Caco-2 (cell line): ENCODE measurements around the gene CACNA1C. TPM values are rescaled to one million over a fixed set of nuclear protein-coding genes. Genes with fewer than 3 reads are reported as not detected.

Experiments used
- BruUV-seq: library from RNA; stranded (reverse); fragments of 400-500 nt; replicated peaks from 2 replicates; lab custom pipeline; 2021; lab: Mats Ljungman, UMichigan
- CTCF ChIA-PET: fragments of 300-600 bp; sonication (Branson Sonifier 250); formaldehyde crosslinking; loops from one replicate; lab custom pipeline; 2022; ENCODE audit warnings: antibody characterized with exemption; lab: Charles Lee
- POLR2A ChIA-PET: fragments of 300-600 bp; sonication (Branson Sonifier 250); formaldehyde crosslinking; loops from one replicate; lab custom pipeline; 2022; ENCODE audit warnings: antibody characterized with exemption; lab: Charles Lee
- DNase-seq, 2 experiments: peaks; one replicate each; pipeline versions ENCODE4 v3.0.0 to v3.0.0-alpha.2; 2020 to 2022
- H3K27me3 ChIP-seq: replicated peaks from 2 replicates; pipeline ENCODE4 v1.6.0; 2011; ENCODE audit warnings: low read length; ENCODE audit not compliant: control insufficient read depth, insufficient read depth
- H3K36me3 ChIP-seq: 2 replicates; pipeline ENCODE4 v1.5.1; 2011; ENCODE audit warnings: low read length; ENCODE audit not compliant: control insufficient read depth, insufficient read depth
- H3K4me1 ChIP-seq: fragments of 250-450 bp; sonication (Bioruptor Pico); 2 replicates; pipeline ENCODE4 v1.5.1; 2020; ENCODE audit warnings: mild to moderate bottlenecking
- H3K4me3 ChIP-seq: 2 replicates; pipeline ENCODE4 v1.5.1; 2011; ENCODE audit warnings: low read depth, mild to moderate bottlenecking, control low read depth, low read length
- H3K9me3 ChIP-seq: fragments of 250-450 bp; sonication (Bioruptor Pico); 2 replicates; pipeline ENCODE4 v1.5.1; 2020; ENCODE audit warnings: mild to moderate bottlenecking, moderate library complexity
- H3K27ac Mint-ChIP-seq: one replicate; pipeline ENCODE4 v1.8.0; 2022; ENCODE audit warnings: mixed read lengths; ENCODE audit not compliant: unreplicated experiment
- H3K27me3 Mint-ChIP-seq: one replicate; pipeline ENCODE4 v1.8.0; 2022; ENCODE audit warnings: mixed read lengths; ENCODE audit not compliant: insufficient read depth, unreplicated experiment
- H3K36me3 Mint-ChIP-seq: one replicate; pipeline ENCODE4 v1.8.0; 2022; ENCODE audit warnings: mild to moderate bottlenecking, mixed read lengths; ENCODE audit not compliant: insufficient read depth, unreplicated experiment
- H3K4me1 Mint-ChIP-seq: one replicate; pipeline ENCODE4 v1.8.0; 2022; ENCODE audit warnings: low read depth, mixed read lengths; ENCODE audit not compliant: unreplicated experiment
- H3K4me3 Mint-ChIP-seq: one replicate; pipeline ENCODE4 v1.8.0; 2022; ENCODE audit warnings: mild to moderate bottlenecking, moderate library complexity, mixed read lengths; ENCODE audit not compliant: unreplicated experiment
- H3K9me3 Mint-ChIP-seq: one replicate; pipeline ENCODE4 v1.8.0; 2022; ENCODE audit warnings: mixed read lengths; ENCODE audit not compliant: unreplicated experiment
- CTCF ChIP-seq, 2 experiments: fragments of 200-600 bp in 1 of 2; IDR thresholded peaks; 1 replicate in 1 of 2; 2 replicates in 1 of 2; pipeline versions ENCODE4 v1.5.1 to v1.8.0; 2011 to 2022; ENCODE audit warnings: antibody characterized with exemption in 1 of 2, control low read depth in 1 of 2, inconsistent platforms in 1 of 2, low read depth in 1 of 2, low read length in 1 of 2, mild to moderate bottlenecking in 1 of 2, moderate library complexity in 1 of 2; ENCODE audit not compliant: insufficient read depth in 1 of 2, severe bottlenecking in 1 of 2, unreplicated experiment in 1 of 2
- intact Hi-C: fragments of 100-400 bp; cut with micrococcal nuclease; formaldehyde crosslinking; loops from one replicate; pipeline ENCODE4 v1.10.0; 2022; ENCODE audit not compliant: unreplicated experiment
- total RNA-seq: library from RNA; stranded (reverse); gene quantifications from 2 replicates; pipeline ENCODE4 v1.2.3, GENCODE V29; 2022

The CACNA1C gene
- total RNA-seq, 1 experiment from 2014 or later, result not detected

- Histone ChIP-seq H3K4me1 (no peaks in the 10 kb centered on the region), H3K36me3 (no peaks in the 10 kb centered on the region), H3K4me3 (no peak overlapping the region), H3K27me3 (peaks cover 3% of the 10 kb centered on the region; the same call in 1 of the 2 replicates), H3K9me3 (no peaks in the 10 kb centered on the region)
- ChIA-PET CTCF (interaction anchor here (0.8 to 1.1 kb wide), 2 partner anchors 24 to 235 kb away, joined by 3 read pairs; no protein-coding TSS in a partner anchor), POLR2A (no interaction called here)
- Mint-ChIP-seq H3K27ac (no peak overlapping the region), H3K36me3 (no peaks in the 10 kb centered on the region), H3K27me3 (peaks cover 31% of the 10 kb centered on the region), H3K4me1 (no peaks in the 10 kb centered on the region), H3K9me3 (no peaks in the 10 kb centered on the region), H3K4me3 (no peak overlapping the region)
- intact Hi-C loops, result no loop called here
- TF ChIP-seq CTCF (IDR thresholded peaks at IDR 0.05; ENCODE audit: insufficient read depth in 1 of 2, low read depth in 1 of 2, low read length in 1 of 2, severe bottlenecking in 1 of 2, unreplicated experiment in 1 of 2), result no peak
- DNase-seq, result no peak
- BruUV-seq, result no TSS peak
Observed at GRCh38 chr12:2355604-2356003, 302.8 kb downstream of the CACNA1C start.

GRCh38 chr12:2356601-2357125 lies 303.9 kb downstream of the CACNA1C start:
- DNase-seq, result peak in 1 of 2 experiments; percentile 14
- H3K27me3 Mint-ChIP-seq, result peaks cover 31% of the 10 kb centered on the region
- ChIA-PET POLR2A (no interaction called here), CTCF (no interaction called here)
- H3K27ac Mint-ChIP-seq, result no peak overlapping the region
- Histone ChIP-seq H3K9me3 (no peaks in the 10 kb centered on the region), H3K4me1 (no peaks in the 10 kb centered on the region), H3K27me3 (peaks cover 3% of the 10 kb centered on the region; the same call in 1 of the 2 replicates), H3K4me3 (no peak overlapping the region), H3K36me3 (no peaks in the 10 kb centered on the region)
- H3K36me3 Mint-ChIP-seq, result no peaks in the 10 kb centered on the region
- BruUV-seq, result no TSS peak
- no peaks in the 10 kb centered on the region for H3K9me3 Mint-ChIP-seq
- TF ChIP-seq CTCF (IDR thresholded peaks at IDR 0.05; ENCODE audit: insufficient read depth in 1 of 2, low read depth in 1 of 2, low read length in 1 of 2, severe bottlenecking in 1 of 2, unreplicated experiment in 1 of 2), result no peak
- no peaks in the 10 kb centered on the region for H3K4me1 Mint-ChIP-seq
- no peak overlapping the region for H3K4me3 Mint-ChIP-seq
- intact Hi-C loops, result no loop called here

- CTCF ChIA-PET, result interaction anchor here (0.8 kb wide), 1 partner anchor 23 kb away, joined by 3 read pairs; no protein-coding TSS in a partner anchor
- no peak overlapping the region for H3K27ac Mint-ChIP-seq
- no peaks in the 10 kb centered on the region for H3K9me3 ChIP-seq
- H3K4me1 Mint-ChIP-seq, result no peaks in the 10 kb centered on the region
- no peak for TF ChIP-seq CTCF (IDR thresholded peaks at IDR 0.05; ENCODE audit: insufficient read depth in 1 of 2, low read depth in 1 of 2, low read length in 1 of 2, severe bottlenecking in 1 of 2, unreplicated experiment in 1 of 2)
- no peak overlapping the region for H3K4me3 ChIP-seq
- intact Hi-C loops, result no loop called here
- no peaks in the 10 kb centered on the region for H3K9me3 Mint-ChIP-seq
- no peak overlapping the region for H3K4me3 Mint-ChIP-seq
- no TSS peak for BruUV-seq
- H3K27me3 ChIP-seq, result peaks cover 3% of the 10 kb centered on the region; the same call in 1 of the 2 replicates
- no peaks in the 10 kb centered on the region for H3K36me3 Mint-ChIP-seq
- peak in 1 of 2 experiments; percentile 30 for DNase-seq
- H3K4me1 ChIP-seq, result no peaks in the 10 kb centered on the region
- no peaks in the 10 kb centered on the region for H3K36me3 ChIP-seq
- peaks cover 20% of the 10 kb centered on the region for H3K27me3 Mint-ChIP-seq
- POLR2A ChIA-PET, result no interaction called here
Observed at GRCh38 chr12:2358986-2359658, 306.3 kb downstream of the CACNA1C start.
